Activated naive CD4-positive, alpha-beta T cell treated with anti-CD3 and anti-CD28 coated beads for 36 hours (primary cell): ENCODE results near the gene ESAM. TPM values are rescaled to one million over a fixed set of nuclear protein-coding genes. Genes with fewer than 3 reads are reported as not detected.

Source experiments
- CTCF ChIA-PET: fragments of 350-600 bp; sonication (Branson Sonifier 250); formaldehyde crosslinking; loops from one replicate; lab custom pipeline; 2021; ENCODE audit warnings: antibody characterized with exemption; lab: Charles Lee
- DNase-seq: peaks from one replicate; pipeline ENCODE4 v3.0.0-alpha.2; 2020
- H3K27ac Mint-ChIP-seq: one replicate; pipeline ENCODE4 v1.8.0; 2021; ENCODE audit warnings: mild to moderate bottlenecking, mixed read lengths
- H3K27me3 Mint-ChIP-seq: one replicate; pipeline ENCODE4 v1.8.0; 2021; ENCODE audit warnings: low read depth, mixed read lengths
- H3K36me3 Mint-ChIP-seq: one replicate; pipeline ENCODE4 v1.8.0; 2021; ENCODE audit warnings: low read depth, mixed read lengths
- H3K4me1 Mint-ChIP-seq: one replicate; pipeline ENCODE4 v1.8.0; 2021; ENCODE audit warnings: low read depth, mixed read lengths
- H3K4me3 Mint-ChIP-seq: one replicate; pipeline ENCODE4 v1.8.0; 2021; ENCODE audit warnings: mild to moderate bottlenecking, moderate library complexity, mixed read lengths
- H3K9me3 Mint-ChIP-seq: one replicate; pipeline ENCODE4 v1.8.0; 2021; ENCODE audit warnings: mixed read lengths
- intact Hi-C: fragments of 100-400 bp; cut with micrococcal nuclease; formaldehyde crosslinking; loops from one replicate; pipeline ENCODE4 v1.15.1; 2023
- total RNA-seq, 2 experiments: library from RNA; stranded (reverse); gene quantifications; one replicate each; pipeline ENCODE4 v1.2.3, GENCODE V29; 2021

Gene ESAM
- total RNA-seq, 2 experiments from 2014 or later, result 1.0 to 1.2 TPM

- Mint-ChIP-seq H3K9me3 (no peaks in the 10 kb centered on the region), H3K4me1 (peaks cover 8% of the 10 kb centered on the region), H3K27ac (no peak overlapping the region), H3K4me3 (no peak overlapping the region), H3K27me3 (peaks cover 6% of the 10 kb centered on the region), H3K36me3 (no peaks in the 10 kb centered on the region)
- no peak for DNase-seq
- intact Hi-C loops, result loop anchor here (10.0 kb wide), 1 partner anchor 637 kb away; the partner anchor contains the start of gene VWA5A
- CTCF ChIA-PET, result no interaction called here
These were observed 10.7 kb downstream of the ESAM start for GRCh38 chr11:124751391-124751740.

DNA sequence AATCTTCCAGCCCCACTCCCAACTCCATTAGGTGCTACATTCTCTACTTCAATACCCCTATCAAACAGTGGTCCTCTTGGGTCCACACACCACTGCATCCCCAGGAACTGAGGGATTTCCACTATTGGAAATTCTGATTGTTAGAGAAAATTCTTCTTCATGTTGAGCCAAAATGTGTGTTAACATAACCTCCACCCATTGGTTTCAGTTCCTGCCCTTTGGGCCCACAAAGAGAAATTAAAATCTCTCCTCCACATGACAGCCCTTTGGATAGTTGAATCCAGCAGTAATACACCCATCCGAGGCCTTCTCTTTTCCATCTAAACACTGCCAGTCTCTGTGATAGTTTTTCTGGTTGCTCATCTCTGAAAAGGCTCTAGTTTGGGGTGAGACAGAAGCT is 12.2 kb downstream of the ESAM start:
- Mint-ChIP-seq H3K4me1 (peaks cover 14% of the 10 kb centered on the region), H3K27me3 (no peaks in the 10 kb centered on the region), H3K4me3 (no peak overlapping the region), H3K36me3 (no peaks in the 10 kb centered on the region), H3K27ac (no peak overlapping the region), H3K9me3 (no peaks in the 10 kb centered on the region)
- no peak for DNase-seq
- intact Hi-C loops, result loop anchor here (10.0 kb wide), 3 partner anchors 635 to 1685 kb away; partner anchors contain the start of genes HSPA8 and VWA5A
- CTCF ChIA-PET, result no interaction called here

GRCh38 chr11:124748481-124749343 is 13.4 kb downstream of the ESAM start:
- Mint-ChIP-seq H3K27me3 (no peaks in the 10 kb centered on the region), H3K36me3 (no peaks in the 10 kb centered on the region), H3K27ac (no peak overlapping the region), H3K9me3 (no peaks in the 10 kb centered on the region), H3K4me1 (peaks cover 14% of the 10 kb centered on the region), H3K4me3 (no peak overlapping the region)
- intact Hi-C loops, result loop anchor here (10.0 kb wide), 2 partner anchors 766 to 1684 kb away; partner anchors contain the start of gene HSPA8
- CTCF ChIA-PET, result interaction anchor here (0.7 to 1.5 kb wide), 3 partner anchors 10 to 78 kb away, joined by 4 read pairs; no protein-coding TSS in a partner anchor
- DNase-seq, result no peak

DNA sequence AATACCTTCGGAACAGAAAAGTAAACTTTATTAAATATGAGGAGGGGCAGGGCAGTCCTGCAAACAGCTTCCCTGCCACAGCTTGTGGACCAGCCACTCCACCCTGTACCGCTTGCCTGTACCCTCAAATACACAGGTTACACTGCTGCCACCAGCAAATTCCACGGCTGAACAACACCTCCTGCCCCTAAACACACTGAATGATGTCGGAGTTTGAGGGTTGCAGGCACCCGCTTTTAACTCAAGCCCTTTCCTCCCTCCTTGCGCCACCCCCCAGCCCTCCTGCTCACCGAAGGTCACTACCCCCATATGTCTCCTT is 14.0 kb downstream of the ESAM start:
- H3K27ac Mint-ChIP-seq, result no peak overlapping the region
- CTCF ChIA-PET, result interaction anchor here (1.0 to 1.5 kb wide), 3 partner anchors 10 to 79 kb away, joined by 3 to 4 read pairs (median 4); no protein-coding TSS in a partner anchor
- H3K4me1 Mint-ChIP-seq, result peaks cover 14% of the 10 kb centered on the region
- intact Hi-C loops, result loop anchor here (10.0 kb wide), 2 partner anchors 767 to 1683 kb away; partner anchors contain the start of gene HSPA8
- H3K4me3 Mint-ChIP-seq, result no peak overlapping the region
- no peaks in the 10 kb centered on the region for H3K27me3 Mint-ChIP-seq
- no peaks in the 10 kb centered on the region for H3K36me3 Mint-ChIP-seq
- DNase-seq, result no peak
- no peaks in the 10 kb centered on the region for H3K9me3 Mint-ChIP-seq

DNA sequence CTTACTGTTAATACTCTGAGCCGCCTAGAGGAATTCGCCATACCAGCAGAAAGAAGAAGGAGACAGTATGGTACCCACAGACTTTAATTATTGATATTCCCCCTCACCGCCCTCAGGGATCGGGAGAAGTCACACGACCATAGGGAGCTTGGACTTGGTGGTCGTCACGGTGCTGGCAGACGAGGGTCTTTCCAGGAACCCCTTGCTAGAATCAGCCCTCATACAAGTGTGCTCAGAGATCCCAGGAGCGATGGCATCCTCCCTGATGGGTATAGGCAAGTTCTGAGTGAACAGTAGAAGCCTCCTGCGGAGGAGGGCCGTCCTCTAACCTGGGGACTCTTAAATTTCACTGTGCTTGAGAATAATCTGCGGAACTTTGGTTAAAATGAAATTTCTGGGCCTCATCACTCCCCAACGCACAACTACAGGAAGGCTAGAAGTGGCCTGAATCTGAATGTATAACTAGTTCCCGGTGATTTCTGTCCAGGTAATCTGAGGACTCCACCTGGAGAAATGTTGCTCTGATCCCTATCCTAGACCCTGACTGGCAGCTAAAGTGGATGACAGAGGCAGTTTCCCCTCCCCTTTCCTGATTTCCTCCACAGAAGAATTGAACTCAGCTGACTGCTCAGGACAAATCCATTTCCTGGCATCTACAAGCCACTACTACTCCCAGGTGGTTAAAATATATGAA is 14.5 kb downstream of the ESAM start:
- H3K9me3 Mint-ChIP-seq, result no peaks in the 10 kb centered on the region
- no peak overlapping the region for H3K27ac Mint-ChIP-seq
- H3K4me3 Mint-ChIP-seq, result peak overlapping the region; percentile 83
- H3K36me3 Mint-ChIP-seq, result no peaks in the 10 kb centered on the region
- H3K4me1 Mint-ChIP-seq, result peaks cover 14% of the 10 kb centered on the region
- no peaks in the 10 kb centered on the region for H3K27me3 Mint-ChIP-seq
- intact Hi-C loops, result loop anchor here (1.0 to 10.0 kb wide), 6 partner anchors 8 to 1683 kb away; partner anchors contain the start of genes CCDC15, HSPA8 and NRGN
- DNase-seq, result no peak
- CTCF ChIA-PET, result interaction anchor here (0.8 to 3.4 kb wide), 9 partner anchors 10 to 1309 kb away, joined by 3 to 27 read pairs (median 5); partner anchors contain the start of genes ESAM, SIAE, SPA17 and TBRG1

DNA sequence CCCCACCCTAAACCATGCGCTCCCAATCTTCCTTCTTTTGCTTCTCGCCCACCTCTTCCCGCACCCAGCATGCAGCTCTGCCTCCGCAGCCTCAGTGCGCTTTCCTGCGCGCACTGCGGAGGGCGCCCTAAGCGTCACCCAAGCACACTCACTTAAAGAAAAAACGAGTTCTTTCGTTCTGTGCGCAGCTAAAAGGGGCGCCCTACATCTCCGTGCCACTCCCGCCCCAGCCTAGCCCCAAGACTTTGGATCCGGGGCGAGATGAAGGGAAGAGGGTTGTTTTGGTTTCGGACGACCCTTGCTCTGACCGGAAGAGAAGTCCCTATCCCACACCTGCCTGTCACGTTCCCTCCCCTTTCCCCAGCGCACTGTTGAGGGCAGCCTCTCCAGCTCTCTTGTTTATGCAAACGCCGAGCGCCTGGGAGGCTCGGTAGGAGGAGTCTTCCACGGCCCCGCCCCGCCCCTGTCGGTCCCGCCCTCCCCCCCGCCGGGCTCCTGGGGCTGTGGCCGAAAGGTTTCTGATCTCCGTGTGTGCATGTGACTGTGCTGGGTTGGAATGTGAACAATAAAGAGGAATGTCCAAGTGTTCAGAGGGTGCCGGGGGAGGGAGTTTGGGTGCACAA is 15.4 kb downstream of the ESAM start:
- Mint-ChIP-seq H3K36me3 (no peaks in the 10 kb centered on the region), H3K27me3 (no peaks in the 10 kb centered on the region), H3K27ac (peak overlapping the region; percentile 75), H3K9me3 (no peaks in the 10 kb centered on the region), H3K4me1 (peaks cover 14% of the 10 kb centered on the region), H3K4me3 (peak overlapping the region; percentile 83)
- intact Hi-C loops, result loop anchor here (1.0 to 10.0 kb wide), 13 partner anchors 7 to 1682 kb away; partner anchors contain the start of genes CCDC15, HSPA8, MSANTD2 and NRGN
- CTCF ChIA-PET, result interaction anchor here (0.7 to 3.4 kb wide), 21 partner anchors 9 to 1310 kb away, joined by 3 to 27 read pairs (median 5); partner anchors contain the start of genes ESAM, SIAE, SPA17 and TBRG1
- DNase-seq, result peak; percentile 76

DNA sequence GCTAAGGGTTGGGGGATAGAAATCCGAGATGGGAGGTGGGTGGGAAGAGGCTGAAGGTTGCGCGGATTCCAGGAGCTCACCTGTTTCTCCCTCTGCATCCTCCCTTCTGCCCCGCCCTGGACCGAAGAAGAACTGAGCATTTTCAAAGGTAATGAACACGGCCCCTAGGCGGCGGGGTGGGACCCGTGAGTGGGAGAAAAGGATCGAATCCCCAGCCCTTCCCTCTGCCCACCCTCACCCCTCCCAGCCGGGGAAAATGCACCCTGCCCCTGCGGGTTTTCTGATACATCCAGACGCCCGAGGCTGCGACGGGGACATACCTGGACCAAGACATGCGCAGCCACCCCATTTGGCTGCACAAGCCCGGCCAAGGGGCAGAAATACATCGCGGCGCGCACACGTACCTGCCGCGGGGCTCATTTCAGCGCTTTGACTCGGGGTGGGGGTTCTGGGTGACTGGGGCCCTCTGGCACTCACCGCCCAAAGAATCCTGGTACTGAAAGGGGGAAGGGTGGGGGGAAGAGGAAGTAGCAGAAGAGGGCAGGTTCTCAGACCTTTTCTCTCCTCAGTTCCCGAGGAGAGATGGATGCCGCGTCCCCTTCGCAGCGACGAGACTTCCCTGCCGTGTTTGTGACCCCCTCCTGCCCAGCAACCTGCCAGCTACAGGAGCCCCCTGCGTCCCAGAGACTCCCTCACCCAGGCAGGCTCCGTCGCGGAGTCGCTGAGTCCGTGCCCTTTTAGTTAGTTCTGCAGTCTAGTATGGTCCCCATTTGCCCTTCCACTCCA is 16.1 kb downstream of the ESAM start:
- intact Hi-C loops, result loop anchor here (1.0 to 10.0 kb wide), 12 partner anchors 12 to 1681 kb away; partner anchors contain the start of genes CCDC15, HSPA8, MSANTD2 and SIAE
- no peaks in the 10 kb centered on the region for H3K27me3 Mint-ChIP-seq
- CTCF ChIA-PET, result interaction anchor here (0.7 to 3.4 kb wide), 21 partner anchors 9 to 130 kb away, joined by 3 to 27 read pairs (median 5); partner anchors contain the start of genes ESAM, SIAE, SPA17 and TBRG1
- H3K27ac Mint-ChIP-seq, result peak overlapping the region; percentile 75
- no peaks in the 10 kb centered on the region for H3K36me3 Mint-ChIP-seq
- no peaks in the 10 kb centered on the region for H3K9me3 Mint-ChIP-seq
- H3K4me3 Mint-ChIP-seq, result peak overlapping the region; percentile 83
- H3K4me1 Mint-ChIP-seq, result peaks cover 14% of the 10 kb centered on the region
- peak; percentile 65 for DNase-seq

- no peaks in the 10 kb centered on the region for H3K9me3 Mint-ChIP-seq
- CTCF ChIA-PET, result interaction anchor here (0.6 to 3.4 kb wide), 13 partner anchors 11 to 365 kb away, joined by 3 to 27 read pairs (median 4); partner anchors contain the start of genes ESAM, SIAE and SPA17
These were observed 16.7 kb downstream of the ESAM start for GRCh38 chr11:124745270-124745834.

GRCh38 chr11:124743050-124743449 is 19.0 kb downstream of the ESAM start:
- CTCF ChIA-PET, result interaction anchor here (0.5 to 2.4 kb wide), 6 partner anchors 10 to 80 kb away, joined by 3 to 6 read pairs (median 4); partner anchors contain the start of genes ESAM and VSIG2

More at GRCh38 chr11:124745270-124745834, 16.7 kb downstream of the ESAM start:
- no peaks in the 10 kb centered on the region for H3K36me3 Mint-ChIP-seq
- DNase-seq, result no peak
- H3K27ac Mint-ChIP-seq, result no peak overlapping the region
- H3K4me1 Mint-ChIP-seq, result peaks cover 19% of the 10 kb centered on the region
- no peaks in the 10 kb centered on the region for H3K27me3 Mint-ChIP-seq
- peak overlapping the region; percentile 83 for H3K4me3 Mint-ChIP-seq
- intact Hi-C loops, result loop anchor here (10.0 kb wide), 2 partner anchors 769 to 1681 kb away; partner anchors contain the start of gene HSPA8

GRCh38 chr11:124742555-124742954 is 19.5 kb downstream of the ESAM start:
- no peaks in the 10 kb centered on the region for H3K9me3 Mint-ChIP-seq
- DNase-seq, result no peak
- H3K36me3 Mint-ChIP-seq, result no peaks in the 10 kb centered on the region
- H3K4me1 Mint-ChIP-seq, result peaks cover 14% of the 10 kb centered on the region
- H3K27ac Mint-ChIP-seq, result no peak overlapping the region
- peaks cover 2% of the 10 kb centered on the region for H3K27me3 Mint-ChIP-seq
- intact Hi-C loops, result loop anchor here (10.0 kb wide), 2 partner anchors 772 to 1678 kb away; partner anchors contain the start of gene HSPA8
- no peak overlapping the region for H3K4me3 Mint-ChIP-seq
- CTCF ChIA-PET, result interaction anchor here (0.6 to 2.4 kb wide), 5 partner anchors 10 to 80 kb away, joined by 3 to 6 read pairs (median 4); partner anchors contain the start of genes ESAM and VSIG2

More at GRCh38 chr11:124743050-124743449, 19.0 kb downstream of the ESAM start:
- Mint-ChIP-seq H3K4me1 (peaks cover 14% of the 10 kb centered on the region), H3K27me3 (peaks cover 2% of the 10 kb centered on the region), H3K4me3 (no peak overlapping the region), H3K36me3 (no peaks in the 10 kb centered on the region), H3K27ac (no peak overlapping the region), H3K9me3 (no peaks in the 10 kb centered on the region)
- DNase-seq, result no peak
- intact Hi-C loops, result loop anchor here (10.0 kb wide), 2 partner anchors 772 to 1678 kb away; partner anchors contain the start of gene HSPA8
